HG02938 (cell line): ENCODE data around the gene GPR25.

Experiments used
- ATAC-seq: cut with Tn5 transposase; IDR thresholded peaks from one replicate; pipeline ENCODE4 v1.9.1; 2021; ENCODE audit warnings: mild to moderate bottlenecking, moderate library complexity; ENCODE audit not compliant: unreplicated experiment

The GPR25 gene, protein sequence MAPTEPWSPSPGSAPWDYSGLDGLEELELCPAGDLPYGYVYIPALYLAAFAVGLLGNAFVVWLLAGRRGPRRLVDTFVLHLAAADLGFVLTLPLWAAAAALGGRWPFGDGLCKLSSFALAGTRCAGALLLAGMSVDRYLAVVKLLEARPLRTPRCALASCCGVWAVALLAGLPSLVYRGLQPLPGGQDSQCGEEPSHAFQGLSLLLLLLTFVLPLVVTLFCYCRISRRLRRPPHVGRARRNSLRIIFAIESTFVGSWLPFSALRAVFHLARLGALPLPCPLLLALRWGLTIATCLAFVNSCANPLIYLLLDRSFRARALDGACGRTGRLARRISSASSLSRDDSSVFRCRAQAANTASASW

DNA sequence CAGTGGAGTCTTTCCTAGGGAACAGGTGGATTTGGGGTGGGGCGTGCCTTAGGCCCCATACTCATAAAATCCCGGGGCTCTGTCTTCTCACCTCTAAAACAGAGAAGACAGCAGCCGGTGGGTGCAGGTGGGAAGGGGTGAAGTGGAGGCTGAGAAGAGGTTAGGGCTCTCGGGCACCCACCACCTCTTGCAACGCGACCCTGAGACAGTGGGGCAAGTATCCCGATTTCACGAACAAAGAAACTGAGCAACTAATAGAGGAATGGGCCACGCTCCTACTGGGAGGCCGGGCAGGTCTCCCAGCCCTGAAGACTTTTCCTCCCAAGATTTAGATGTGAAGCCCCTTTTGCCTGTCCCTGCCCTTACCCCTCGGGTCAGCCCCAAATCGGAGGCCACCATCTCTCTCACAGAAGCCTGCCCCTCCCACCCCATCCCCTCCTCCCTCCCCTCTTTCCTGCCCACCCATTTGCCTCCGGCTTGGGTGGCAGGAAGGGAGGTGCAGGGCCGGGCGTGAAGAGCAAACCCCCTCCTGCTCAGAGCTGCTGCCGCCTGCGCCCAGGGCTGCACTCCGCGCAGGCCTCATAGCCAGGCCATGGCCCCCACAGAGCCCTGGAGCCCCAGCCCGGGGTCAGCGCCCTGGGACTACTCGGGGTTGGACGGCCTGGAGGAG is at the start of gene GPR25:
GPR25 (plus strand) TSS at position 536 of the 670 bp plus-strand sequence; CDS start at position 593, 57 bp downstream.
- ATAC-seq: no peak

- no peak for ATAC-seq
Observed at GRCh38 chr1:200831091-200831490, 41.7 kb upstream of the GPR25 start.

GRCh38 chr1:200834383-200834782 is 38.4 kb upstream of the GPR25 start:
- ATAC-seq: no peak

DNA sequence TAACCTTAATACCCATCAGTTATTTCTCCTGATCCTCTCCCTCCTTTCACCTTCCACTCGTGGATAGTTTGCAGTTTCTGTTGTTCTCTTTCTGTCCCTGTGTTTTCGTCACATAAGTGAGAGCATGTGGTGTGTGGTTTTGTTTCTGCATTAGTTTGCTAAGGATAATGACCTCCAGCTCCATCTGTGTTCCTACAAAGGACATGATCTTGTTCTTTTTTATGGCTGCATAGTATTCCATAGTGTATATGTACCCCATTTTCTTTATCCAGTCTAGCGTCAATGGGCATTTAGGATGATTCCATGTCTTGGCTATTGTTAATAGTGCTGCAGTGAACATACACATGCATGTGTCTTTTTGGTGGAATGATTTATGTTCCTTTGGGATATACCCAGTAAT is 36.6 kb upstream of the GPR25 start:
- no peak for ATAC-seq

- no peak for ATAC-seq
Observed at GRCh38 chr1:200837931-200838571, 34.7 kb upstream of the GPR25 start.

DNA sequence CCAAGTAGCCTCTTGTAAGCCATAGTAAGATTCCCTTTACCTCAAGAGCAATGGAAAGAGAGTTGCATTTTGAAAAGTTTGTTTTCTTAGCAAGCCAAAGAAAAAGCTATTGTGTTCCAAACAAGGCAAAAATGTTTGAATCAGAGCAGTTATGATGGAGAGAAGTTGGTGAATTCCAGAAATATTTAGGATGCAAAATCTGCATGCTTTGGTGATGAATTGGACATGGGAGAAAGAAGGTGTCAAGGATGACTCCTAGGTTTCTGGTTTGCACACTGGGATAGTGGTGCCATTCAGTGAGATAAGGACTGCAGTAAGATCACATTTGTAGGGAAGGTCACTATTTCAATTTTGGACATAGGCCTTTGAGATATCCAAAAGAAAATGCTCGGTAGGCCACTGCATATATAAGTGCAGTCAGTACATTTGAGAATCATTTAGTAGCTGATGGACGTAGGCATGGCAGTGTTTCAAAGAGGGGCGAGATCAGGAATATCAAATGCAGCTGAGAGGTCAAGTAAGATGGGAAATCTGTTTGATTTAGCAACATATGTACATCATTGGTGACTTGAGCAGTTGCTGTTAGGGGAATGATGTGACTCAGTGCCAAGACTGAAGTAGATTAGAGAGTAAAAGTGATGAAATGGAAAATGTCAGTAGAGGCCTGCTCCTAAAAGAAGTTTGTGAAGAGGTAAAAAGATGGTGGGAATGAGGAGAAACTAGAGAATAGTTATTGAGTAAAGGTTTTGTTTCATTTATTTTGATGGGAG is 33.9 kb upstream of the GPR25 start:
- ATAC-seq: no peak

GRCh38 chr1:200845360-200845759 is 27.4 kb upstream of the GPR25 start:
- ATAC-seq: no peak

- ATAC-seq: no peak
Observed at GRCh38 chr1:200846398-200846797, 26.4 kb upstream of the GPR25 start.

DNA sequence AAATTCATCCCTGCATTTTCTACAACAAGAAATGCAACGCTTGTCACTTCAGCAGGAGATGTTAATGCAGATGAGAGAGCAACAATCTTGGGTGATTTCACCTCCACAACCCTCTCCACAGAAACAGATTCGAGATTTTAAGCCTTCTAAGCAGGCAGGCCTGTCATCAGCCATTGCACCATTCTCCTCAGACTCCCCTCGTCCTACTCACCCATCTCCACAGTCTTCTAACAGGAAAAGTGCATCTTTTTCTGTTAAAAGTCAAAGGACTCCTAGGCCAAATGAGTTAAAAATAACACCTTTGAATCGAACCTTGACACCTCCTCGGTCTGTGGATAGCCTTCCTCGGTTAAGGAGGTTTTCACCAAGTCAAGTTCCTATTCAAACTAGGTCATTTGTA is 23.4 kb upstream of the GPR25 start:
- no peak for ATAC-seq

- no peak for ATAC-seq
Observed at GRCh38 chr1:200850554-200850953, 22.2 kb upstream of the GPR25 start.

DNA sequence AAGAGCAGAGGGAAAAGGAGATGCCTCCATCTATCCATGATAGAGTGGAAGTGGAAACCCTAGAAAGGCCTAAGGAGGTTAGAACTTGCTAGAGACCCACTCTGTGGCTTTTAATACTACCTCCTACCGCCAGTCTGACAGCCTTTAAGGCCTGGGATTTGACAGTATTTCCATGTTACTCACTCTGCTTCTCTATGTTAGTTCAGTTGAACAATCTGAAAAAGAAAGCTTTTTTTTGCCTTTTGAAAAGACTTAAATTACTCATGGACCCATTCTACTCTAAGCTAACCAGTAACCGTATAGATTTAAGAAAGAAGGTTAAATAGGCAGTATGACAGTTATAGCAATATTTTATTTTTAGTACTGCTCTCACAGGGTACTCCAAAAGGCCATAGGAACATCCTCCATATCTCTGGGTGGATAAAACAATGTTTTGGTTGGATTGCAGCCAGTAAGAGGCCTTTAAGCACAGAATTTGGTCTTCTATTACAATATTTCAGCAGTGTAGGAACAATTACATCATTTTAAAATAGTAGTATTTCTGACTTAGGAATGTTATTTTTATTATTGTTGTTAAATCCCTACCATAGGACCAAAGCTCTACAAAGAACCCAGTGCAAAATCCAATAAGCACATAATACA is 15.9 kb upstream of the GPR25 start:
- ATAC-seq: no peak

DNA sequence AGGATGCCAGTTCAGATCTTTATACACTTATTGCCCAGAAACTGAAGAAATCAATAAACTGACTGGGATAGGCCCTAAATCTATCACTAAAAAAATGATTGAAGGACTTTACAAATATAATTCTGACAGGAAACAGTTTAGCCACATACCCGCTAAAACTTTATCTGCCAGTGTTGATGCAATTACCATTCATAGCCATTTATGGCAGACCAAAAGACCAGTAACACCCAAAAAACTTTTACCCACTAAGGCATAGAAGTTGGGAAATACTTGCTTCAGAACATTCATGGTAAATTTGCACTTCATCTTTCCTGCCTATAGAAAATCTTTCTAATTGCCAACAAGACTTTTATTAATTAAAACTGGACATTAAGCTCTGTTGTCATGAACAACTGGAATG is 15.0 kb upstream of the GPR25 start:
- no peak for ATAC-seq

DNA sequence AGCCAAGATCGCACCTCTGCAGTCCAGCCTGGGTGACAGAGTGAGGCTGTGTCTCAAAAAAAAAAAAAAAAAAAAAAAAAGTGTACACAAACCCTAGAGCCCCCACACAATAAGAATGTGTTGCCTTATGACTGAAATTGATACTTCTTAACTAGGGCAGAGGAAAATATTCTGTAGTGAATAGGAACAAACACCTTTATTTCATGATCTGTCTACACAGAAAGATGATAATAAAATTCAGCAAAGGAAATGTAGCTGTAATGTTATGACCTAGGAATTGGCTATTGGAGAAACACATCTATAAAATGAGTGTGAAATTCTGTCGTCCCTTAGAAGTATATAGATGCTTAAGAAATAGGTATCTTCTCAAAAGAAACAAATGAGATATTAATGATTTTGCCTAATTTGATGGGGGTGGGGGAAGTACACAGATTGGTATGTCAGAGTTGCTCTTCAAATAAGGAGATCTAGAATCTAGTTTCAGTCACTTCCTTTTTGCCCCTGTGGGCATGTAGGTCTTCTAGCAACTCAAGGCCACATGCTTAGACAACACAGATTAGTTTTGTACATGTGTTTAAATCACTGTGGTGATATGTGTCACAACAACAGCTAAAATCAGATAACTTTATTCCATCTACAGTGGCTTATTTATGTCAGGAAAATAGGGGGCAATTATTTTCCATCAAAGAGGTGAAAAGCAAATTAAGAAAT is 10.7 kb upstream of the GPR25 start:
- peak; percentile 31 for ATAC-seq

DNA sequence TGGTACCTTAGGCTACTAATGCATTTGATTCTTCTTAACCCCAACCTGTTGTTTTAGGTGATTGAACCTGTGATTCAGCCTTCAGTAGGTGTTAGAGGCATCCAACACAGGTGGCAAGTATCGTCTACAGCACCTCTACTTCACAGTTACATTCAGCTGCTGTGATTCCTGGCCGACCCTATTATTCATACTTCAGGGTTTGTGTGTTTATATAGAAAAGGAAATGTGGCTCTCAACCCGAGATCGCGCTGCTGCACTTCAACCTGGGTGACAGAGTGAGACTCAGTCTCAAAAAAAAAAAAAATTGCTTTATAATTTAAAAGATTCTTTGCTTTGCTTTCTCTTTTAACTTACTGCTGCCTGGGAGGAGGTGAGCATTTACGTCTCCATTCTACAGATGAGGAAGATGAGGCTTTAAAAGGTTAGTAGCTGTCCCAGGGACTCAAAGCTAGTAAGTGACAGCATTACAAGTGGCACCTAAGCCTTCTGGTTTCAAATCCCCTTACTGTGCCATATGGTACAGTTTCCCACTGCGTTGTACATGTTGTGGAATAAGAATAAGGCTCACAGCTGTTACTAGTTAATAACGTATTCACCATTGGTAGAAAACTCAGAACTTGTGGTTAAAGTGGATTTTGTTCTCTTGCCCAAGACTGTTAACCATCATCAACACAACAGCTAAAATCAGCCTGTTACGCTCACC is 9.9 kb upstream of the GPR25 start:
- ATAC-seq: no peak

- no peak for ATAC-seq
Observed at GRCh38 chr1:200866116-200866515, 6.7 kb upstream of the GPR25 start.

- ATAC-seq: peak; percentile 87
Observed at GRCh38 chr1:200866521-200866920, 6.3 kb upstream of the GPR25 start.

GRCh38 chr1:200867018-200867811 is 5.6 kb upstream of the GPR25 start:
- ATAC-seq: no peak

DNA sequence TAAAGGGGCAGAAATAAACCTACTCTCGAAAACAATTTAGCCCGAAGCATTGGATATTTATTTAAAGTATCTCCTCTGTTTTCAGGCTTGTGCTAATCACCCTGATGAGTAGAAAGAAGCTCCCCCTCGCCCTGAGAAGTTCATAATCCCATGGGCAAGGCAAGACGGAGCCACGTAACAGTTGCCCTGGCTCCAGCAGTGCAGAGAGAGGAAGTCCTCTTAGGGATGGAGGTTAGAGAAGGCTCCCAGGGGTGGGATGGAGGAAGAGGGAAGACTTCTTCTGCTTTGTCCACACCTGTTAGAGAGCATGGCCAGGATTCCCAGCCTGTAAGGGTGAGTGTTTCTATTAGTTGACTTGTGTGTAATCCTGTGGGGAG is 3.4 kb upstream of the GPR25 start:
- no peak for ATAC-seq
